Glutamatergic neuron (in vitro differentiated cells): ENCODE data around the gene FOXRED2. TPM values are rescaled to one million over a fixed set of nuclear protein-coding genes. Genes with fewer than 3 reads are reported as not detected.

Experiments used
- DNase-seq: peaks from one replicate; pipeline ENCODE4 v3.0.0; 2022
- H3K27ac Mint-ChIP-seq: one replicate; pipeline ENCODE4 v1.8.0; 2020; ENCODE audit warnings: mild to moderate bottlenecking, mixed read lengths, inconsistent platforms; ENCODE audit not compliant: unreplicated experiment
- H3K27me3 Mint-ChIP-seq: one replicate; pipeline ENCODE4 v1.8.0; 2020; ENCODE audit warnings: mild to moderate bottlenecking, moderate library complexity, mixed read lengths, inconsistent platforms; ENCODE audit not compliant: unreplicated experiment
- H3K36me3 Mint-ChIP-seq: one replicate; pipeline ENCODE4 v1.8.0; 2020; ENCODE audit warnings: mild to moderate bottlenecking, mixed read lengths, inconsistent platforms; ENCODE audit not compliant: unreplicated experiment
- H3K4me1 Mint-ChIP-seq: one replicate; pipeline ENCODE4 v1.8.0; 2020; ENCODE audit warnings: mild to moderate bottlenecking, low read depth, mixed read lengths, inconsistent platforms; ENCODE audit not compliant: unreplicated experiment
- H3K4me3 Mint-ChIP-seq: one replicate; pipeline ENCODE4 v1.8.0; 2020; ENCODE audit warnings: mild to moderate bottlenecking, mixed read lengths, inconsistent platforms; ENCODE audit not compliant: unreplicated experiment
- H3K9me3 Mint-ChIP-seq: one replicate; pipeline ENCODE4 v1.8.0; 2020; ENCODE audit warnings: mild to moderate bottlenecking, moderate library complexity, mixed read lengths, inconsistent platforms; ENCODE audit not compliant: unreplicated experiment
- total RNA-seq: library from RNA; stranded (reverse); fragmentation: NEBNext Ultra II Directional; extraction: Animal tissue kit (Norgen Biotek cat#: 25700); gene quantifications from one replicate; pipeline ENCODE4 v1.2.1, GENCODE V29; 2021; ENCODE audit not compliant: unreplicated experiment
- TF ChIP-seq, protein P1 (sequence below): fragments of 200-600 bp; sonication (generic); IDR thresholded peaks from one replicate; pipeline ENCODE4 v1.5.0; 2021; ENCODE audit not compliant: partially characterized antibody, unreplicated experiment

The FOXRED2 gene
- total RNA-seq, 1 donor from 2014 or later = 41.6 TPM

DNA sequence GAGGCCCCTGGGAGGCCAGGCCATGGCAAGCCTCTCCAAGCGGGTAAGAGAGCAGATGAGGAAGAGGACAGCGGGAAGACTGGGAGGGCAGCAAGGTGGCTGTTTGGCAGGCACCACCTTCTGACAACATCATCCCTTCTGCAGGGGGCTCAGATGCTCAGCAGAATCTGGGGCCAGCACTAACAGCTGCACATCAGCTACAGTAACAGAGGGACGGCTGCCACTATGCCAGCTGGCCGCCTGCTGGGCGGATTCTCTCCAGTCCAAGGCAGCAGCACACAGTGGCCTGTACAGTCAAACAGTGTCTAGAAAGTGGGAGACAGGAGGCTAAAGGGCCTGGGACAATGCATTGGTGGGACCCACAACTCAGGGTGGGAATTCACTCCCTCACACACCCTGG lies 14.7 kb downstream of the FOXRED2 start:
- peak; percentile 48 for DNase-seq
- H3K27me3 Mint-ChIP-seq = peaks cover 12% of the 10 kb centered on the region
- H3K27ac Mint-ChIP-seq = peak overlapping the region; percentile 88
- peaks cover 11% of the 10 kb centered on the region for H3K36me3 Mint-ChIP-seq
- H3K9me3 Mint-ChIP-seq = peaks cover 9% of the 10 kb centered on the region
- H3K4me3 Mint-ChIP-seq = peak overlapping the region; percentile 34
- TF ChIP-seq, protein P1, sequence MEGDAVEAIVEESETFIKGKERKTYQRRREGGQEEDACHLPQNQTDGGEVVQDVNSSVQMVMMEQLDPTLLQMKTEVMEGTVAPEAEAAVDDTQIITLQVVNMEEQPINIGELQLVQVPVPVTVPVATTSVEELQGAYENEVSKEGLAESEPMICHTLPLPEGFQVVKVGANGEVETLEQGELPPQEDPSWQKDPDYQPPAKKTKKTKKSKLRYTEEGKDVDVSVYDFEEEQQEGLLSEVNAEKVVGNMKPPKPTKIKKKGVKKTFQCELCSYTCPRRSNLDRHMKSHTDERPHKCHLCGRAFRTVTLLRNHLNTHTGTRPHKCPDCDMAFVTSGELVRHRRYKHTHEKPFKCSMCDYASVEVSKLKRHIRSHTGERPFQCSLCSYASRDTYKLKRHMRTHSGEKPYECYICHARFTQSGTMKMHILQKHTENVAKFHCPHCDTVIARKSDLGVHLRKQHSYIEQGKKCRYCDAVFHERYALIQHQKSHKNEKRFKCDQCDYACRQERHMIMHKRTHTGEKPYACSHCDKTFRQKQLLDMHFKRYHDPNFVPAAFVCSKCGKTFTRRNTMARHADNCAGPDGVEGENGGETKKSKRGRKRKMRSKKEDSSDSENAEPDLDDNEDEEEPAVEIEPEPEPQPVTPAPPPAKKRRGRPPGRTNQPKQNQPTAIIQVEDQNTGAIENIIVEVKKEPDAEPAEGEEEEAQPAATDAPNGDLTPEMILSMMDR = no peak
- H3K4me1 Mint-ChIP-seq = peaks cover 20% of the 10 kb centered on the region

DNA sequence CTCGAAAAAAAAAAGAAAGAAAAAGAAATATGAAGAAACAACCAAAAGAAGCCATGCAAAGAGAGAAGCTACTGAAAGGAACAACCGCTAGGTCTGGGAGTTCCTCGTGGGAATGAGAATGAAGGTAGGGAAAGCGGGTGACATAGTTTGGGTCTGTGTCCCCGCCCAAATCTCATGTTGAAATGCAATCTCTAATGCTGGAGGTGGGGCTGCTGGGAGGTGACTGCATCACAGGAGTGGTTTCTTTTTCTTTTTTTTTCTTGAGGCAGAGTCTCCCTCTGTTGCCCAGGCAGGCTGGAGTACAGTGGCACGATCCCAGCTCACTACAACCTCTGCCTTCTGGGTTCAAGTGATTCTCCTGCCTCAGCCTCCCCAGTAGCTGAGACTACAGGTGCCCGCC lies 15.7 kb downstream of the FOXRED2 start:
- H3K27ac Mint-ChIP-seq = no peak overlapping the region
- H3K36me3 Mint-ChIP-seq = peaks cover 21% of the 10 kb centered on the region
- peaks cover 12% of the 10 kb centered on the region for H3K27me3 Mint-ChIP-seq
- TF ChIP-seq, protein P1 = no peak
- H3K4me1 Mint-ChIP-seq = peaks cover 13% of the 10 kb centered on the region
- no peak overlapping the region for H3K4me3 Mint-ChIP-seq
- peaks cover 18% of the 10 kb centered on the region for H3K9me3 Mint-ChIP-seq
- no peak for DNase-seq

DNA sequence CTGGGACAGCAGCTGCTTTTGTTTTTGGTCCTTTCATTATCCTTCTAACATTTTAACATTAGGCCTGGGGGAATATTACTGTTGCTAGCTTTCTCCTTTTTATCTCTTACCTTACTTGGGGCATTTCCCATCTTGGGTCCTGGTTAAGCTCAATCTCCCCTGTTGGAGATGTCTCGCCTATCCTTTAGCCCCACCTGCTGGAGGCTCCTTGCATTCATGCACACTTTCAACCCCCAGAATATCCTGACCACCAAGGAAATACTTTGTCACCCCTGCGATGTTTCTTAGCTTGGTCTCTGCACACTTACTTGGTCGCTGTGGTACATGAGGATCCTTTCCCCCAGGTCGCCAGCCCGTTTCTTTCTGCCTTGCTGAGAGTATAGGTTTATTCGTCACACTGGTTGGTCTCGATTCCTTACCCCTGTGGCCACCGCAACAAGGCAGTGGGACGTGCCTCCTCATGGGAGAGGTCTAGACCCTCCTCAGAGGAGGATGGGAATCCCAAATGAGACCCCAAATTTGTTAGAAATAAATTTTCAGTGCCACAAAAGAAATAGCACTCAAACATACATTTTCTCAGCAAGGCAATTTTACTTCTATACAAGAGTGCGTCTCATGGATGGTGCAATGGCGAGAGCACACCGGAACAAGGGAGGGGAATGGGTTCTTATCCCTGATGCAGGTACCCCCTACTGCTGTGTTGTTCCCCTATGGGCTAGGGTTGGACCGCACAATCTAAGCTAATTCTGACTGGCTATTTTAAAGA lies 20.0 kb downstream of the FOXRED2 start:
- DNase-seq = no peak
- Mint-ChIP-seq H3K4me1 (peaks cover 3% of the 10 kb centered on the region), H3K36me3 (peaks cover 31% of the 10 kb centered on the region), H3K27me3 (peaks cover 10% of the 10 kb centered on the region), H3K9me3 (peaks cover 21% of the 10 kb centered on the region), H3K4me3 (no peak overlapping the region), H3K27ac (no peak overlapping the region)
- TF ChIP-seq, protein P1 = peak; percentile 28

DNA sequence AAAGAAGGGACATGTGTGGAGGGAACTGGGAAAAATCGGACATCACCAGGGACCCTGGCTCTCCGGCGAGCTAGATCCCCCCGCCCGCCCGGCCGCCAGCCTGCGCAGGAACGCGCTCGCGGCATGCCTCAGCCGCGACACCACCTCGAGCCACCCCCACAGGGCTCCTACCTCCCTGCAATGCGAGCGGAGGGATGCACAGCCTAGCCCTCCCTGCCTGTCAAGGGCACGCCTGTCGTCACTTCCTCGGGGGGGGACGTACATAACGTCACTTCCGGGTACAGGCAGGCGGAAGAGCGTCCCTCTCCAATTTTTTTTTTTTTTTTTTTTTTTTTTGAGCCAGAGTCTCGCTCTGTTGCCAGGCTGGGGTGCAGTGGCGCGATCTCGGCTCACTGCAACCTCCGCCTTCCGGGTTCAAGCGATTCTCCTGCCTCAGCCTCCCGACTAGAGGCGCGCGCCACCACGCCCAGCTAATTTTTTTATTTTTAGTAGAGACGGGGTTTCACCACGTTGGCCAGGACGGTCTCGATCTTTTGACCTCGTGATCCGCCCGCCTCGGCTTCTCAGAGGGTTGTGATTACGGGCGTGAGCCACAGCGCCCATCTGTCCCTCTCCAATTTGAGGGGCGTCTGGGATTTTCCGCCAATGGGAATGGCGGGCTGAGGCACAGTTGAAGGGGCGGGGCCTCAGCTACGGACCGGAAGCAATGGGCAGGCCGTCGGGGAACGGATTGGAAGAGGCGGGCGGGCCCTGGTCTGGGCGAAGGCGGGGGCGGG lies 25.3 kb downstream of the FOXRED2 start, which contains the start of gene TXN2:
Gene TXN2 (minus strand): TSS at position 248 of the 776 bp plus-strand sequence. CDS start 803 bp downstream, outside the sequence.
- peaks cover 14% of the 10 kb centered on the region for H3K36me3 Mint-ChIP-seq
- H3K9me3 Mint-ChIP-seq = peaks cover 20% of the 10 kb centered on the region
- peak within 1 kb of the TSS; percentile 97 for H3K4me3 Mint-ChIP-seq
- H3K4me1 Mint-ChIP-seq = peaks cover 7% of the 10 kb centered on the region
- TF ChIP-seq, protein P1 = no peak
- peak; percentile 96 for DNase-seq
- peaks cover 9% of the 10 kb centered on the region for H3K27me3 Mint-ChIP-seq
- peak within 1 kb of the TSS; percentile 95 for H3K27ac Mint-ChIP-seq

DNA sequence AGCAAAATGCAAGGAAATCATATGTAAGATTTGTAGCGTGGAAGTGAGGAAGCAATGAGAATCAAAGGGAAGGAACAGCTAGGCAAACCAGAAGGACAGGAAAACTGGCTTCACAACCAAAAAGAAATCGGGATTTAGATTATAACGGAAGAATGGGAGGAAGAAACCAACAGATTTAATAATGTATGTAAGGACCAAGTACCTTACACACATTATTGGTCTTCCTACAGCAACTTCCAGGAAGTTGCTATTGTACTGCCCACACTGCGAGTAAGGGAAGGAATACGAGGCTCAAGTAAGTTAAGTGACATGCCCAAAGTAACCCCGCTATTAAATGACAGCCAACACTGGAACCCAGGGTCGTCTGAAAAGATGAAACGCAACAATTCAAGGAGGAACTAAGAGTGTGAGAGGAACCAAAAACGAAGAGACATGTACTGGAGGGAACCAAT lies 25.9 kb downstream of the FOXRED2 start:
- Mint-ChIP-seq H3K36me3 (peaks cover 9% of the 10 kb centered on the region), H3K27ac (peak overlapping the region; percentile 95), H3K27me3 (peaks cover 8% of the 10 kb centered on the region), H3K9me3 (peaks cover 15% of the 10 kb centered on the region), H3K4me3 (peak overlapping the region; percentile 97), H3K4me1 (peaks cover 7% of the 10 kb centered on the region)
- TF ChIP-seq, protein P1 = no peak
- DNase-seq = no peak
